OCI-LY7 (cell line): ENCODE results near the gene TMEM69. TPM values are rescaled to one million over a fixed set of nuclear protein-coding genes. Genes with fewer than 3 reads are reported as not detected.

Experiments
- BruUV-seq: library from RNA; stranded (reverse); fragments of 400-500 nt; replicated peaks from 2 replicates; lab custom pipeline; 2021; lab: Mats Ljungman, UMichigan
- CTCF ChIA-PET: fragments of 300-600 bp; sonication (Branson Sonifier 250); formaldehyde crosslinking; loops from one replicate; lab custom pipeline; 2022; ENCODE audit warnings: antibody characterized with exemption; ENCODE audit not compliant: unreplicated experiment; lab: Charles Lee
- POLR2A ChIA-PET: fragments of 300-600 bp; sonication (Branson Sonifier 250); formaldehyde crosslinking; loops from one replicate; lab custom pipeline; 2022; ENCODE audit warnings: antibody characterized with exemption; lab: Charles Lee
- DNase-seq: peaks from one replicate; pipeline ENCODE4 v3.0.0-alpha.2; 2015; ENCODE audit warnings: low spot score
- H2AFZ ChIP-seq: fragments of 200-600 bp; sonication (generic), shearing (Covaris generic); 2 replicates; pipeline ENCODE4 v1.6.1; 2014; ENCODE audit warnings: mild to moderate bottlenecking, antibody characterized with exemption, low read length, moderate library complexity
- H3K27ac ChIP-seq: fragments of 200-600 bp; sonication (generic); 2 replicates; pipeline ENCODE4 v1.5.1; 2014; ENCODE audit warnings: mixed run types, low read depth, mild to moderate bottlenecking, moderate library complexity, low read length, inconsistent platforms; ENCODE audit not compliant: poor library complexity, severe bottlenecking
- H3K36me3 ChIP-seq: fragments of 200-600 bp; sonication (generic); 2 replicates; pipeline ENCODE4 v1.6.1; 2014; ENCODE audit warnings: mild to moderate bottlenecking, antibody characterized with exemption, low read length, moderate library complexity, mixed read lengths; ENCODE audit not compliant: insufficient read depth
- H3K4me1 ChIP-seq: fragments of 200-600 bp; sonication (generic); 2 replicates; pipeline ENCODE4 v1.5.1; 2014; ENCODE audit warnings: mild to moderate bottlenecking, low read length; ENCODE audit not compliant: insufficient read depth, poor library complexity, severe bottlenecking
- H3K4me2 ChIP-seq: fragments of 200-600 bp; sonication (generic); 2 replicates; pipeline ENCODE4 v1.6.1; 2014; ENCODE audit warnings: mild to moderate bottlenecking, low read length
- H3K4me3 ChIP-seq: fragments of 200-600 bp; sonication (generic); 2 replicates; pipeline ENCODE4 v1.5.1; 2014; ENCODE audit warnings: mild to moderate bottlenecking, low read depth, low read length; ENCODE audit not compliant: poor library complexity, severe bottlenecking
- H3K79me2 ChIP-seq: fragments of 200-600 bp; sonication (generic); 2 replicates; pipeline ENCODE4 v1.6.1; 2016; ENCODE audit warnings: low read depth, mild to moderate bottlenecking, low read length, moderate library complexity, mixed read lengths; ENCODE audit not compliant: insufficient read depth
- H3K9me2 ChIP-seq: fragments of 200-600 bp; sonication (generic); 2 replicates; pipeline ENCODE4 v1.6.1; 2016; ENCODE audit warnings: mild to moderate bottlenecking, low read length, mixed read lengths; ENCODE audit not compliant: insufficient read depth
- H3K9me3 ChIP-seq: fragments of 200-600 bp; sonication (generic); 2 replicates; pipeline ENCODE4 v1.6.1; 2014; ENCODE audit warnings: mild to moderate bottlenecking, mixed run types, low read length, mixed read lengths
- H4K20me1 ChIP-seq: fragments of 200-600 bp; sonication (generic); 2 replicates; pipeline ENCODE4 v1.6.1; 2014; ENCODE audit warnings: mild to moderate bottlenecking, antibody characterized with exemption, low read length, moderate library complexity, mixed read lengths; ENCODE audit not compliant: insufficient read depth
- EZH2phosphoT487 ChIP-seq: fragments of 200-600 bp; sonication (generic); IDR thresholded peaks from 2 replicates; pipeline ENCODE4 v1.6.1; 2018; ENCODE audit warnings: low read depth, borderline replicate concordance, mild to moderate bottlenecking, mixed run types, antibody characterized with exemption, low read length, moderate library complexity, mixed read lengths
- intact Hi-C: fragments of 100-400 bp; cut with micrococcal nuclease; formaldehyde crosslinking; loops from one replicate; pipeline ENCODE4 v1.10.0; 2022; ENCODE audit not compliant: unreplicated experiment
- total RNA-seq, 2 experiments: library from RNA; depleted of rRNA in 1 of 2; stranded (reverse); fragments of >200 nt in 1 of 2; shearing (Covaris generic) in 1 of 2; gene quantifications; 2 replicates each; pipeline ENCODE4 v1.2.3, GENCODE V29; 2014 to 2022
- TF ChIP-seq, protein P1 (sequence below): fragments of 200-600 bp; sonication (generic); conservative IDR thresholded peaks from 2 replicates; pipeline ENCODE4 v1.5.1; 2014; ENCODE audit warnings: mild to moderate bottlenecking, antibody characterized with exemption, low read length, moderate library complexity, mixed read lengths

TMEM69 gene
- total RNA-seq, 2 experiments from 2014 or later: 35.8 to 42.2 TPM

DNA sequence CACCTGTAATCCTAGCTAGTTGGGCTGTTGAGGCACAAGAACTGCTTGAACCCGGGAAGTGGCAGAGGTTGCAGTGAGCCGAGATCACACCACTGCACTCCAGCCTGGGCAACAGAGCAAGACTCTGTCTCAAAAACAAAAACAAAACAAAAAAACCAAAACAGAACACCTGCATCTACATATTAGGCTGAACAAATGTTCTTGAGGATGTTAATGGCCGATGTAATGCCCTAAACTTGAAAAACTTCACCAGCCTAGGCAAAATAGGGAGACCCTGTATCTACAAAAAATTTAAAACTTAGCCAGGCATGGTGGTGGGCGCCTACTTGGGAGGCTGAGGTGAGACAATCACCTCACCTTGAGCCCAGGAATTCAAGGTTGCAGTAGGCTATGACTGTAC lies 19.5 kb upstream of the TMEM69 start:
- Histone ChIP-seq H3K27ac (no peak overlapping the region), H2AFZ (no peak overlapping the region), H3K9me3 (no peaks in the 10 kb centered on the region), H3K36me3 (peaks cover 66% of the 10 kb centered on the region), H3K4me2 (no peak overlapping the region), H4K20me1 (peaks cover 6% of the 10 kb centered on the region; the same call in 1 of the 2 replicates), H3K9me2 (no peaks in the 10 kb centered on the region), H3K4me3 (no peak overlapping the region), H3K4me1 (peaks cover 4% of the 10 kb centered on the region), H3K79me2 (peaks cover 99% of the 10 kb centered on the region)
- POLR2A ChIA-PET: interaction anchor here (1.1 to 1.5 kb wide), 4 partner anchors 10 to 276 kb away, joined by 3 read pairs; no protein-coding TSS in a partner anchor
- TF ChIP-seq, protein P1, sequence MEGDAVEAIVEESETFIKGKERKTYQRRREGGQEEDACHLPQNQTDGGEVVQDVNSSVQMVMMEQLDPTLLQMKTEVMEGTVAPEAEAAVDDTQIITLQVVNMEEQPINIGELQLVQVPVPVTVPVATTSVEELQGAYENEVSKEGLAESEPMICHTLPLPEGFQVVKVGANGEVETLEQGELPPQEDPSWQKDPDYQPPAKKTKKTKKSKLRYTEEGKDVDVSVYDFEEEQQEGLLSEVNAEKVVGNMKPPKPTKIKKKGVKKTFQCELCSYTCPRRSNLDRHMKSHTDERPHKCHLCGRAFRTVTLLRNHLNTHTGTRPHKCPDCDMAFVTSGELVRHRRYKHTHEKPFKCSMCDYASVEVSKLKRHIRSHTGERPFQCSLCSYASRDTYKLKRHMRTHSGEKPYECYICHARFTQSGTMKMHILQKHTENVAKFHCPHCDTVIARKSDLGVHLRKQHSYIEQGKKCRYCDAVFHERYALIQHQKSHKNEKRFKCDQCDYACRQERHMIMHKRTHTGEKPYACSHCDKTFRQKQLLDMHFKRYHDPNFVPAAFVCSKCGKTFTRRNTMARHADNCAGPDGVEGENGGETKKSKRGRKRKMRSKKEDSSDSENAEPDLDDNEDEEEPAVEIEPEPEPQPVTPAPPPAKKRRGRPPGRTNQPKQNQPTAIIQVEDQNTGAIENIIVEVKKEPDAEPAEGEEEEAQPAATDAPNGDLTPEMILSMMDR: no peak
- TF ChIP-seq EZH2phosphoT487: no peak
- DNase-seq: no peak
- intact Hi-C loops: no loop called here
- BruUV-seq: no TSS peak
- CTCF ChIA-PET: no interaction called here

DNA sequence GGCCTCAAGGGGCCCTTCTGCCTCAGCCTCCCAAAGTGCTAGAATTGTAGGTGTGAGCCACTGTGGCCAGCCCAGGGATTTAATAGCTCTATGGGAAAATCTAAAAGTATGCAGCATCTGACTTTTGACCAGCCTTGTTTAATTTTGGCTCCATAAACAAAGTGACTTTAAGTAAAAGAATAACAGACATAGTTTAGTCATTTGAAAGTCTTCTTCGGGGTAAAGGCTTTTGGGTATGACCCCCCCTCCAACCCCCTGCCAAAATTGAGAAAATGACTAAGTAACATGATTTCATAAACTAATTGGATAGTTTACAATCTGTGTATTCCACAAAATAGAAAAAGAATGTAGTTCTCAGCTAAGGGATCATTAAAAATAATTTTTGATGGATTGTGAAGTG lies 18.6 kb upstream of the TMEM69 start:
- Histone ChIP-seq H3K4me3 (no peak overlapping the region), H3K36me3 (peaks cover 74% of the 10 kb centered on the region), H3K4me1 (peaks cover 4% of the 10 kb centered on the region), H3K9me3 (no peaks in the 10 kb centered on the region), H2AFZ (no peak overlapping the region), H4K20me1 (peaks cover 3% of the 10 kb centered on the region; the same call in 1 of the 2 replicates), H3K79me2 (peaks cover 99% of the 10 kb centered on the region), H3K9me2 (no peaks in the 10 kb centered on the region), H3K27ac (no peak overlapping the region), H3K4me2 (no peak overlapping the region)
- no peak for DNase-seq
- POLR2A ChIA-PET: interaction anchor here (1.0 to 1.5 kb wide), 7 partner anchors 10 to 275 kb away, joined by 3 to 4 read pairs (median 3); no protein-coding TSS in a partner anchor
- CTCF ChIA-PET: no interaction called here
- TF ChIP-seq, protein P1: no peak
- no peak for TF ChIP-seq EZH2phosphoT487
- intact Hi-C loops: no loop called here
- BruUV-seq: no TSS peak

DNA sequence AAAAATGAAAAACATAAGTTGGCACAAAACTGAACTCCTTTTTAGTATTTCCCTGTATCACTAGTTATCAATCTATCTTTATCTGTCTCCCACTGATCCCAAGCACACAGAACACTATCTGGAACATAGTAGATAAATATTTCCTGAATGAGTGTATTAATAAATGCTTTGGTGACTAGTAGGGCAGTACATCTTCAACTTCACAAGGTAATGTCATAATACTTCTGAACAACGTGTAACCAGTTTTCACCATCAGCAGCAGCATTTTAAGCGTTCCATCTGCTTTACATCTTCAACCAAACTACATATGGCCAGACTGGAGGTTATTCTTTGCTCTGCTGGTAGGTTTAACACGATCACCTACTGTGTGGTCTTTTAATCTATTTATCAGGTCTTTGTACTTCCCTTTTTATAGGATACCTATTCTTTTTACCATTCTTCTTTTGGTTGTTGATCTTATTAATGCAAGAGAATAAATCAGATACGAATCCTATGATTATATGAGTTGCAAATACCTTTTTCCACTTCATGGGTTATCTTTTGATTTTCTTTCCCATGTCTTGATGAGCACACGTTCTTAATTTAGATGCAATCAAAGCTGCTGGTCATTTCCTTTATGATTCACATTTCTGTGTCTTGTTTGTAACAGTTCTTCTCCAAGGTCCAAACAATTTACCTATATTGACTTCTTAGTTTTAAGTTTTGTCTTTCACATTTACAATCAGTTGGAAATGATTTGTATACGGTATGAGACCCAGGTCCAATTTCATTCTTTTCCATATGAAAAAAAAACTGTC lies 17.9 kb upstream of the TMEM69 start:
- H3K9me3 ChIP-seq: no peaks in the 10 kb centered on the region
- CTCF ChIA-PET: no interaction called here
- no peak overlapping the region for H2AFZ ChIP-seq
- BruUV-seq: TSS peak; percentile 21
- H3K36me3 ChIP-seq: peaks cover 77% of the 10 kb centered on the region
- DNase-seq: no peak
- no peaks in the 10 kb centered on the region for H3K9me2 ChIP-seq
- H3K79me2 ChIP-seq: peaks cover 100% of the 10 kb centered on the region
- TF ChIP-seq EZH2phosphoT487: no peak
- TF ChIP-seq, protein P1: no peak
- POLR2A ChIA-PET: interaction anchor here (0.7 to 1.5 kb wide), 9 partner anchors 10 to 274 kb away, joined by 3 to 5 read pairs (median 3); no protein-coding TSS in a partner anchor
- H3K4me1 ChIP-seq: peaks cover 4% of the 10 kb centered on the region
- H3K27ac ChIP-seq: no peak overlapping the region
- no peak overlapping the region for H3K4me3 ChIP-seq
- peaks cover 3% of the 10 kb centered on the region; the same call in 1 of the 2 replicates for H4K20me1 ChIP-seq
- intact Hi-C loops: no loop called here
- H3K4me2 ChIP-seq: no peak overlapping the region
